Adrenal gland (tissue), 12 donors: Measurements from ENCODE around the gene CLEC4M. TPM values are rescaled to one million over a fixed set of nuclear protein-coding genes. Genes with fewer than 3 reads are reported as not detected.

ENCODE experiments used
- DNase-seq, 7 donors: peaks; one replicate each; pipeline ENCODE4 v3.0.0-alpha.2; 2019 to 2020
- H3K27ac ChIP-seq, 5 donors: fragments of 200-600 bp; sonication (generic) in 4 of 5; 1 replicate in 3 of 5; 2 replicates in 2 of 5; pipeline versions ENCODE4 v1.5.1 to v1.8.0; 2016 to 2020; ENCODE audit warnings: mild to moderate bottlenecking in 1 of 5
- H3K27me3 ChIP-seq: fragments of 200-600 bp; 2 replicates; pipeline ENCODE4 v1.8.0; 2021
- H3K36me3 ChIP-seq, 2 donors: fragments of 200-600 bp; replicated peaks in 1 of 2; 1 replicate in 1 of 2; 2 replicates in 1 of 2; pipeline versions ENCODE4 v1.5.1 to v1.8.0; 2018 to 2022
- H3K4me1 ChIP-seq, 2 donors: fragments of 200-600 bp; replicated peaks in 1 of 2; 1 replicate in 1 of 2; 2 replicates in 1 of 2; pipeline versions ENCODE4 v1.5.1 to v1.8.0; 2018 to 2021
- H3K4me3 ChIP-seq, 4 donors: fragments of 200-600 bp; sonication (generic) in 3 of 4; one replicate each; pipeline ENCODE4 v1.5.1; 2016 to 2018
- H3K9me3 ChIP-seq, 3 donors: fragments of 200-600 bp; sonication (generic) in 1 of 3; replicated peaks in 1 of 3; 1 replicate in 2 of 3; 2 replicates in 1 of 3; pipeline versions ENCODE4 v1.5.1 to v1.8.0; 2016 to 2021
- POLR2A ChIP-seq, 2 donors: fragments of 450-650 bp; IDR thresholded peaks; one replicate each; pipeline ENCODE4 v1.6.1; 2017; ENCODE audit warnings: antibody characterized with exemption in 2 of 2, mild to moderate bottlenecking in 2 of 2, moderate library complexity in 1 of 2
- WGBS, 4 donors: extraction: QIAGEN DNeasy Blood & Tissue Kit in 2 of 4; methylation state at CpG; one replicate each; pipeline versions ENCODE4 v1.1.5 to v1.1.7; 2013 to 2017; 5-methylcytosine and 5-hydroxymethylcytosine counted together
- intact Hi-C, 2 donors: fragments of 100-400 bp; cut with DNase I; formaldehyde crosslinking; loops; one replicate each; pipeline versions ENCODE4 v1.14.1 to v1.15.0; 2022 to 2023
- polyA plus RNA-seq, 3 donors: library from polyadenylated mRNA; stranded (reverse); fragments of 200-250 nt in 2 of 3; fragments of 350-450 nt in 1 of 3; fragmentation: Illumina TruSeq in 1 of 3; extraction: RNeasy Lipid Tissue Mini Kit (QIAGEN cat#74804) in 1 of 3; gene quantifications; one replicate each; pipeline ENCODE4 v1.2.3, GENCODE V29; 2013 to 2014
- total RNA-seq, 9 donors: library from RNA; depleted of rRNA in 4 of 9; stranded (reverse); fragments of >200 nt in 4 of 9; fragments of 120-200 nt in 1 of 9; fragmentation: NEBNext Ultra II Directional in 1 of 9; extraction: Animal tissue kit (Norgen Biotek cat#: 25700) in 1 of 9; gene quantifications; one replicate each; pipeline versions ENCODE4 v1.1.0 to v1.2.4, GENCODE V29; 2013 to 2023
- TF ChIP-seq, protein P1 (sequence below), 6 experiments: fragments of 450-650 bp in 4 of 6; fragments of 200-600 bp in 2 of 6; sonication (generic) in 1 of 6; IDR thresholded peaks; 1 replicate in 5 of 6; 2 replicates in 1 of 6; pipeline versions ENCODE4 v1.5.1 to v1.8.0; 2016 to 2021; ENCODE audit warnings: antibody characterized with exemption in 6 of 6, mild to moderate bottlenecking in 2 of 6, moderate library complexity in 1 of 6
- donor health status: healthy with polysubstance abuse.
- donor health status: Bipolar disorder and iron deficiency.
- donor health status: DM: yes; HTN: yes; CAD: no.
- donor health status: DM: no; HTN: no; CAD: no.
- donor health status: DM: no; HTN: no; CAD: no.
- donor health status: DM: yes; HTN: yes; CAD: no.

Gene CLEC4M
- total and polyA plus RNA-seq, 12 donors = 0.37 to 91.6 (median 0.98) TPM; not detected in 1

DNA sequence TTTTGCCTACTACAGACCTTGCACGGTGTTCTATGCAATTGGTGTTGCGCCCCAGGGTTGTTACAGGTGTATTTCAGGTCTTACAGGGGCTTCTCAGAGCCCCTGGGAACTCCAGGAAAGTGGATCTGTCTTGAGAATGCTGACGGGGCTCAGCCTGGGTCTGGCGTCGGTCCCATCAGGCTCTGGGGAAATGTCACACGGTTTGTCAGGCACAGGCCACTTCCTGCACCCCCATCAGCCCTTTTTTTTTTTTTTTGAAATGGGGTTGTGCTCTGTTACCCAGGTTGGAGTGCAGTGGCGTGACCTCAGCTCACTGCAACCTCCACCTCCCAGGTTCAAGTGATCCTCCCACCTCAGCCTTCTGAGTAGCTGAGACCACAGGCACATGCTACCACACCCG is 44.4 kb upstream of the CLEC4M start:
- Histone ChIP-seq H3K4me1 (no peaks in the 10 kb centered on the region), H3K36me3 (no peaks in the 10 kb centered on the region), H3K27ac (no peak overlapping the region), H3K27me3 (no peaks in the 10 kb centered on the region), H3K9me3 (no peaks in the 10 kb centered on the region), H3K4me3 (no peak overlapping the region)
- intact Hi-C loops = no loop called here
- DNase-seq = peak in 1 of 7 donors; percentile 27
- TF ChIP-seq, protein P1, sequence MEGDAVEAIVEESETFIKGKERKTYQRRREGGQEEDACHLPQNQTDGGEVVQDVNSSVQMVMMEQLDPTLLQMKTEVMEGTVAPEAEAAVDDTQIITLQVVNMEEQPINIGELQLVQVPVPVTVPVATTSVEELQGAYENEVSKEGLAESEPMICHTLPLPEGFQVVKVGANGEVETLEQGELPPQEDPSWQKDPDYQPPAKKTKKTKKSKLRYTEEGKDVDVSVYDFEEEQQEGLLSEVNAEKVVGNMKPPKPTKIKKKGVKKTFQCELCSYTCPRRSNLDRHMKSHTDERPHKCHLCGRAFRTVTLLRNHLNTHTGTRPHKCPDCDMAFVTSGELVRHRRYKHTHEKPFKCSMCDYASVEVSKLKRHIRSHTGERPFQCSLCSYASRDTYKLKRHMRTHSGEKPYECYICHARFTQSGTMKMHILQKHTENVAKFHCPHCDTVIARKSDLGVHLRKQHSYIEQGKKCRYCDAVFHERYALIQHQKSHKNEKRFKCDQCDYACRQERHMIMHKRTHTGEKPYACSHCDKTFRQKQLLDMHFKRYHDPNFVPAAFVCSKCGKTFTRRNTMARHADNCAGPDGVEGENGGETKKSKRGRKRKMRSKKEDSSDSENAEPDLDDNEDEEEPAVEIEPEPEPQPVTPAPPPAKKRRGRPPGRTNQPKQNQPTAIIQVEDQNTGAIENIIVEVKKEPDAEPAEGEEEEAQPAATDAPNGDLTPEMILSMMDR (IDR thresholded peaks at IDR 0.05) = no peak
- TF ChIP-seq POLR2A (IDR thresholded peaks at IDR 0.05) = no peak
- 55 to 67% (median 64%) methylated on average over 8 of the region's 8 CpGs for WGBS, 4 donors

DNA sequence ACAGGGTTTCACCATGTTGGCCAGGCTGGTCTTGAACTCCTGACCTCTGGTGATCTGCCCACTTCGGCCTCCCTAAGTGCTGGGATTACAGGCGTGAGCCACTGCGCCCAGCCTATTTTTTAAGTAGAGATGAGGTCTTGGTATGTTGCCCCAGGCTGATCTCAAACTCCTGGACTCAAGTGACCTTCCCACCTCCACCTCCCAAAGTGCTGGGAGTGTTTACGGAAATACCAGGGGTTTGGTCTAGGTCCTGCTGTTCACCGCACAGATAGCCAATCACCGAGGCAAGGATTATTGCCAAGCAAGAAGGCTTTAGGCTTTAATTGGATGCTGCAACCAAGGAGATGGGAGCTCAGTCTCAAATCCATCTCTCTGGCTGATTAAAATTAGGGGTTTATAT is 42.7 kb upstream of the CLEC4M start:
- 77 to 86% (median 81%) methylated on average over 4 to 6 of the region's 6 CpGs for WGBS, 4 donors
- H3K36me3 ChIP-seq = no peaks in the 10 kb centered on the region
- no peaks in the 10 kb centered on the region for H3K9me3 ChIP-seq
- no peak for DNase-seq
- H3K27me3 ChIP-seq = no peaks in the 10 kb centered on the region
- no peak overlapping the region for H3K27ac ChIP-seq
- TF ChIP-seq POLR2A (IDR thresholded peaks at IDR 0.05) = no peak
- TF ChIP-seq, protein P1 (IDR thresholded peaks at IDR 0.05) = no peak
- no peaks in the 10 kb centered on the region for H3K4me1 ChIP-seq
- no peak overlapping the region for H3K4me3 ChIP-seq
- intact Hi-C loops = no loop called here

DNA sequence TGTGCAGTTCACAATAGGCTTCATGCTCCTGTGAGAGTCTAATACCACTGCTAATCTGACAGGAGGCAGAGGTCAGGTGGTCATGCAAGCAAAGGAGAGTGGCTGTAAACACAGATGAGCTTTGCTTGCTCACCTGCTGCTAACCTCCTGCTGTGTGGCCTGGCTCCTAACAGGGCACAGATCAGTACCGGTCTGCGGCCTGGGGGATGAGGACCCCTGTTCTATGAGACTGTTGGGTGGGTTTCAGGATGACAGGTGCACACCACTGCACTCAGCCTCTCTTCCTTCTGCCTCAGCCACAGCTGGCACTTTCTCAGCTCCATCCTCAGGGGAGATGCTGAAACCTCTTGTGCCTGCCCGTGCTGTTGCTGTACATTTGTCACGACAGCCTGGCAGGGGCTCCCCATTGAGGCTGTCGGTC is 40.8 kb upstream of the CLEC4M start:
- H3K27me3 ChIP-seq = no peaks in the 10 kb centered on the region
- H3K36me3 ChIP-seq = no peaks in the 10 kb centered on the region
- no peaks in the 10 kb centered on the region for H3K4me1 ChIP-seq
- H3K9me3 ChIP-seq = no peaks in the 10 kb centered on the region
- no peak for DNase-seq
- intact Hi-C loops = no loop called here
- H3K4me3 ChIP-seq = no peak overlapping the region
- H3K27ac ChIP-seq = no peak overlapping the region
- WGBS, 4 donors = 69 to 77% (median 73%) methylated on average over 5 of the region's 5 CpGs
- TF ChIP-seq, protein P1 (IDR thresholded peaks at IDR 0.05) = no peak
- TF ChIP-seq POLR2A (IDR thresholded peaks at IDR 0.05) = no peak

DNA sequence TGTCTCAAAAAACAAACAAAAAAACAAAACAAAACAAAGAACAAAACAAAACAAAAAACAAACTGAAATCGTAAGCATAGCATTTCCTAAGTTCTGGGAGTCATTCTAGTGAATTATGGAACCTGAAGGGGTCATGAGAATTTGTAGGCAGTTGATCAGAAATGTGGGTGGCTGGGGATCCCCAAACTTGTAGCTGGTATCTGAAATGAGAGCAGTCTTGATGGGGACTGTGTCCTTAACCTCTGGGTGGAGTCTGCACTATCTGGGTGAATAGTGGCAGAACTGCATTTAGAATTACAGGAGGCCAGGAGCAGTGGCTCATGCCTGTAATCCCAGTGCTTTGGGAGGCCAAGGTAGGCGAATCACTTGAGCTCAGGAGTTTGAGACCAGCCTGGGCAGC is 37.3 kb upstream of the CLEC4M start:
- no peaks in the 10 kb centered on the region for H3K36me3 ChIP-seq
- DNase-seq = no peak
- H3K9me3 ChIP-seq = no peaks in the 10 kb centered on the region
- H3K27ac ChIP-seq = no peak overlapping the region
- intact Hi-C loops = no loop called here
- peaks cover 0 to 5% of the 10 kb centered on the region in 2 donors for H3K4me1 ChIP-seq
- peaks cover 31% of the 10 kb centered on the region for H3K27me3 ChIP-seq
- H3K4me3 ChIP-seq = no peak overlapping the region
- no peak for TF ChIP-seq POLR2A (IDR thresholded peaks at IDR 0.05)
- TF ChIP-seq, protein P1 (IDR thresholded peaks at IDR 0.05) = no peak
- 39 to 65% (median 61%) methylated on average over 2 of the region's 2 CpGs for WGBS, 4 donors
